GM20431 (cell line): ENCODE data around the gene ZMIZ1.

Source experiments
- in situ Hi-C: fragments of 300-500 bp; cut with MseI, MboI; formaldehyde crosslinking; loops from one replicate; pipeline ENCODE4 v1.15.0; 2020; ENCODE audit warnings: low sequenced_read_pairs; ENCODE audit not compliant: unreplicated experiment

Gene ZMIZ1

GRCh38 chr10:79051766-79052165, 17.0 kb upstream of the ZMIZ1 start:
- in situ Hi-C loops = no loop called here

DNA sequence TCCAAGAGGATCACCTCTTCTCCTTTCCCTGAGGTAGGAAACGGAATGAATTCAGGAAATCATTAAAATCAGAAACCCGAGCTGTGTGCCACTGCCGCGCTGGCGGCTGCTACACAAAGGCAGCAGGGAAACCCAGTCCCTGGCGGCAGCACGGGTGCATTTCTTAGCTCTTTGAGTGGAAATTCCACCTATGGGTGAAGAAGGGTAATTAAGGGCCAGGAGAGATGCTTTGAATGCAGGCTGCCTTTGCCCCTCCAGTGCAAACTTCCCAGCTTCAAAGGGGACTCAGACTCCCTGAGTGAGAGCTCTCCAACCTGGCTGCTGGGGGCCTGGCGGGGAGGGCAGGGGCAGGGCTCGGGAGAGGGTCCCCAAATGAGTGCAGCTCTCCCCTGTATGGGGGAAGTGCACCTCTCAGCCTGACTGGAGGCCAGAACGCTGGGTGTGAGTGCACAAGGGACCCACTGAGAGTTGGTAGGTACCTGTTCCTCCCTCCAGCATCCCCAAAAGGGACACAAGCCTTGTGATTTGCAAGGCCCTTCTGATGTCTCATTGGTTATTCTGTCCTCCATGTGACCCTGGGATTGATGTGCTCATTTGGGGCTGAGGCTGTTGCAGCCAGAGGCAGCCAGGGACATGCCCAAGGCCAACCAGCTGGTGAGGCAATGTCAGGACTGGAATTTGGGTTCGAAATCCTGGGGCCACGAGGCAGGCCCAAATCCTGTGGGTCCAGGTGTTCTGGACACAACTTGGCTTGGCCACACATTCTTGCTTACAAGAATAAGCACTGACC, 16.3 kb upstream of the ZMIZ1 start:
- in situ Hi-C loops = no loop called here

DNA sequence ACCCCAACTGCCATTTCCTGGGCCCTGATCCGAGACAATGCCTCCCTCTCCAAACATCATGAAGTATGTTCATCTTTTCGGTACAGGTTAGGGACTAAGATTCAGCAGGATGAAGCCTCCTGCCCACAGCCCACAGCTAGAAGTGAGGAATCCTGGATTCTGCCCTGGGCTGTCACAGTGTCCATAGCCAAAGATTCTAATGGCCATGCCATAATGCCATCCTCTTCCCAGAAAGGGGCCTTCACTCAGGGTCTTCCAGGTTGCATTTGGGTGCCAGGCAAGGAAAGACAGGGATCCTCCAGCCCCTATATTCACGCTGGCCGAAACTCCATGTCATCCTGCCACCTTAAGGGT, 15.7 kb upstream of the ZMIZ1 start:
- in situ Hi-C loops = no loop called here

DNA sequence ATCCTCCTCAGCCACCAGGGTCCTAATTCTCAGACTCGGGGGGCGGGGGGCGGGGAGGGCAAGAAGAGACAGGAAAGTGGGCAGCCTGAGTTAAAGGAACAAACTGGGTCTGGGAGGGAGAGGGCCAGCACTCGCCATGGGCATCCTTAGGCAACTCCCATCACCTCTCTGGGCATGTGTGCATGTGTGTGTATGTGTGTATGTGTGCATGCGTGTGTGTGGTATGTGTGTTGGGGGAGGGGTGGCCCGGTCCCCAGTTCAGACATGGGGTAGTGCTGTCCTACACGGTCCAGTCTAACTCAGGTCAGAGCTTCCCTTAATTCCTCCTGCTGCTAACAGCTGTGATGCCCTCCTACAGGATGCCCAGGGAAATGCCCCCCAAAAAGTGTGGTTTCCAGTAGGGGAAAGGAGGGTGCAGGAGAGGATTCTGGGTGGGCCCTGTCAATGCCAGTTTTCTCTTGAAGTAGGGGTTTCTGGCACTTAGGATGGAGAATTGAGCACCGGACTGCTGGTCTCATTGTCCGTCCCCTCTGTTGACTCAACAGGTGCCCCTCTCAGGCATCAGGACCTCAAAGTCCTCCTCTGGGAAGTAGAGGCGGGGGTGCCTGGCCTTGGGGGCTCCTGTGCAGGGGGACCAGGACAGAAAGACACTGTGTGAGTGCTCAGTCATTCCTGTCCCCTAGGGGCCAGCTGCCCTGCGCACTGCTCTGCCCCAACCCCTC, 15.1 kb upstream of the ZMIZ1 start:
- in situ Hi-C loops = no loop called here

- in situ Hi-C loops = no loop called here
Observed at GRCh38 chr10:79054203-79055099, 14.3 kb upstream of the ZMIZ1 start.

- in situ Hi-C loops = no loop called here
Observed at GRCh38 chr10:79055100-79055782, 13.5 kb upstream of the ZMIZ1 start.

DNA sequence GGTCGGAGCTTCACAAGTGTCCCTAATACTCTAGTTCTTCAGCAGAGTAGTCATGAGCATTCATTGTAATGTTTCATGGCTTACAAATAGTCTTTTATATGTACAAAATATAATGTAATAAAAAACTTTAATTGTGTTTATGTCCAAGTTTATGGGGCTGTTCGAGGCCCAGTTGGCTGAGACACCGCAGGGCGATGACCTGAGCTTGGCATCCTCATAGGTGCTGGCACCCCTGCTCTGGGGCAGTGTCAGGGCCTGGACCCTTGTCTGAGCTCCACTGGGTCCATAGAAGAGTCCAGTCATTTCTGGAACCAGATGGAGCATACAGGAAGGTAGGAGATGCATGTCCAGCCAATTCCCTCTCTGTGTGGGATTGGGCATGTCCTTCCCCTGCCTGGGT, 12.9 kb upstream of the ZMIZ1 start:
- in situ Hi-C loops = no loop called here

DNA sequence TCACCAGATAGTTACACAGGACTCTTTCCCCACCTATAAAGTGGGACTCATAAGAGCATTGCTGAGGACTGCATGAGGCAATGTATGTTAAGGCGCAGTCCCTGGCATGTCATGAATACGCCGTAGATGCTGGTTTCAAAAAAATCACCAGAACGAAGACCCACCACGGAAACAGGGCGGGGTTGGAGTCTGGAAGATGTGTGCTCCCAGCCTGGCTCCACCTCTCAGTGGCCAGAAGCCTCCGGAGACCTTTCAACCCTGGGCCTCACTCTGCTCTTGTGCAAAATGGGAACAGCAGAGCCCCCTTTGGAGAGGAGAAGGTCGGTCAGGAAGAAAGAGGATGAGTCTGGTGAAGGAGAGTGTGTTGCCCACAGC, 12.4 kb upstream of the ZMIZ1 start:
- in situ Hi-C loops = no loop called here

GRCh38 chr10:79056736-79057391, 11.9 kb upstream of the ZMIZ1 start:
- in situ Hi-C loops = no loop called here

GRCh38 chr10:79057481-79058275, 11.1 kb upstream of the ZMIZ1 start:
- in situ Hi-C loops = no loop called here

DNA sequence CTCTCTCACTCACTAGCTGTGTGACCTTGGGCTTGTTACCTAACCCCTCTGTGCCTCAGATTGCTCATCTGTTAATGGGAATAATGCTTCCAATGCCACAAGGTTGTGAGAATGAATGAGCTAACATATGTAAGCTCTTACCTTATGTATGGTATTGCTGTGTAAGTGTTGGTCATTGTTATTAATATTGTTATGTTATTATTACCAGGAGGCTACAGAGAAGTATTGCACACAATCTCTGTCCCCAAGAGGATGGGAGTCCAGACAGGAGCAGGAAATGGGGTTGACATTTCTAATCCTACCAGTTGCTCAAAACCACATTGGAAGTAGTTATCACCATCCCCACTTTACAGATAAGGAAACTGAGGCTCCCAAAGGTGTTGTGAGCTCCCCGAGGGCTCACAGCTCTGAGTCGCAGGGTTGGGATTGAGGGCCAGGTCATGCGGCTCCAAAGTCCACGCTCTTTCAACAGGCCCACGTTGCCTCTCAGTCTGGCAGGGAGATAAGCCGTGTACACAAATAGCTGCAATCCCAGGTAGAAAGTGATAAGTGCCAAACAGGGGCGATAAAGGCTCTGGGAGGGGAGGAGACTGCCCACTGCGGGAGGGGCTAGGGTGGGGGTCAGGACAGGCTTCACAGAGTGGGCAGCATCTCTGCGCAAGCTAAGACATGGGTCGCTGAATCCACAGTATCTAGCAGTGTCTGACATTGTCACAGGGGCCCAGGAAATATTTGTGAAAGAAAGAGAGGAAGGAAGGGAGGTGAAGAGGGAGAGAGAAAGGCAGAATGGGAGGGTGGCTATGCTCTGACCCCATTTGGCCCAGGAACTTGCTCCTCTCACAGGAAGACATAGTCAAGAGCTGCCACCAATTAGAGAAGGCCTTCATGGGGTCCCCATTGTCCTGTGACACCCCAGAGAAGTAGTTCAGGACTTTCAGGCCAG, 9.6 kb upstream of the ZMIZ1 start:
- in situ Hi-C loops = no loop called here

GRCh38 chr10:79059859-79060379, 8.8 kb upstream of the ZMIZ1 start:
- in situ Hi-C loops = no loop called here

- in situ Hi-C loops = no loop called here
Observed at GRCh38 chr10:79060641-79061255, 8.0 kb upstream of the ZMIZ1 start.

DNA sequence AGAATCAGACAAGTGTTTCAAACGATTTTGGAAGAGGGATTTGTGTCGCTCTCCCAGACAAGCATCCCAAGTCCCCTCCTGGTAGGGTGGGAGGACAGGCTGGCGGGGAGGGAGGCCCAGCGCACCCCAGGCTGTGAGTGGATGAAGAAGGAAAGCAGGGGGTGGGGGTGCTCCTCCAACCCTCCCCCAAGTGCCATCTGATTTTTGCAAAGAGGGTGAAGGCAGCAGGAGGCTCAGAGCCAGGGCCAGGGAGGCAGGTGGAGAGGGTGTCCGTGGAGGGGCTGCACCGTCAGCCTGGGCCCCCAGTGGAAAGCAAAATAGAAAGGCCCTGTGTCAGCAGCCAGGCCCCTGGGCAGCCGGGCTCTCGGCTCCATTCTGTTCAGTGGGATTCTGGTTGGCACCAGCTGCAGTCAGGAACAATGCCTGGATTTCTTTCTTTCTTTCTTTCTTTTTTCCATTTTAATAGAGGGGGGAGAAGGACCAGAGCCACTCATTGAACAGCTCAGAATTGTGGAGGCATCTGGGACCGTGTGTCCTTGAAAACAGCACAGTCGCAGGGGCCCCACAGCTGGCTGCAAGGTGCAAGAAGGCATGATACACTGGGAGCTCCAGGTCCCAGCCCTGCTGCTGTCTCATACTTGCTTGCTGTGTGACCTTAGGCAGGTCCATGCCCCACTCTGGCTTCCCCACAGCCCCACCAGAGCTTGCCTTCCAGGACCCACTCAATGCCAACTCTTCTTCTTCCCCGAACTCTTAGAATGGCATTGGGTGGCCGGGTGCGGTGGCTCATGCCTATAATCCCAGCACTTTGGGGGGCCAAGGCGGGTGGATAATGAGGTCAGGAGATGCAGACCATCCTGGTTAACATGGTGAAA, 7.1 kb upstream of the ZMIZ1 start:
- in situ Hi-C loops = no loop called here

DNA sequence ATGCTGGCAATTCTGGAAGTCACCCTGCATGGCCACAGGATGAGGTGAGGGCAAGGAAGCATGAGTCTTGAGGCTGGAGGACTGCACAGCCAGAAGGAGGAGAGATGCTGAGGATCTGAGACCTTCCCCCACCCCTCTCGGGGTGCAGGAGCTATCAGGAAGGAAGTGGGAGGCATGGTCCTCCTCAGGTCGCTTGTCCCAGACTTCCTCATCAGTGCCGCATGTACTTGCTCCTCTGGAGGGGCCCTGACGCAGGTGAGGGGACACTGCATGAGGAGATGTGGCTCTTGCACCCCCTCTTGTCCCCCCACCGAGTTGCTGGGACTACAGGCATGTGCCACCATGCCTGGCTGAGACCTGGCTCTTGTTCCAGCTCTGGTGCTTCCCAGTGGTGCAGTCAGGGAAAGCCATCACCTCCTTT, 5.7 kb upstream of the ZMIZ1 start:
- in situ Hi-C loops = no loop called here
